GM19240 (cell line): Measurements from ENCODE around the gene CTCFL.

Source experiments
- DNase-seq: peaks from one replicate; pipeline ENCODE4 v3.0.0; 2011; ENCODE audit warnings: low spot score; ENCODE audit not compliant: insufficient read length

Gene CTCFL

DNA sequence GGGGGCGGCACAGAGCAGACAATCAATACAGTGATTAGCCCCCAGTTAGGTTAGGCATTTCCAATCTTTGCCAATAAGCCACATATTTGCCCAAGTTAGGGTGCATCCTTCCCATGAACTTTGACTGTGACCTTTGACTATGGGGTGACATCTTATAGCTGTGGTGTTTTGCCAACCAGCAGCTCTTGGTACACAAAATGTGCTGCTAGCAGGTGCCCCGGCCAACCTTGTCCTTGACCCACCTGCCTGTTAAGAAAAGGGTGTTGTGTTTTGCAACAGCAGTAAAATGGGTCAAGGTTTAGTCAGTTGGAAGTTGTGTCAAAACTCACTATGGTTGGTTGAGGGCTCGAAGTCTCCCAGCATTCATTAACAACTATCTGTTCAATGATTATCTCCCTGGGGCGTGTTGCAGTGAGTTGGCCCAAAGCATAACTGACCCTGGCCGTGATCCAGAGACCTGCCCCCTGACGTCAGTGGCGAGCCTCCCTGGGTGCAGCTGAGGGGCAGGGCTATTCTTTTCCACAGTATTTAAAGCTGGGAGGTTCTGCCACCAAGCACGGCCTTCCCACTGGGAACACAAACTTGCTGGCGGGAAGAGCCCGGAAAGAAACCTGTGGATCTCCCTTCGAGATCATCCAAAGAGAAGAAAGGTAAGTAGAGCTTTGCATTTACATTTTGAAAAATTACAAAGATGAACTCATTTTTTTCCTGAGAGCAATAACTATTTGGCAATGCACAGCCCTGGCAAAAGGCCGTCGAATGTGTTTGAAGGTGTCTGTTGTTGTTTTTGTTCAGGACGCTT lies 35.8 kb upstream of the CTCFL start, which contains the start of gene PCK1:
PCK1 (plus strand) TSS at position 557 of the 802 bp plus-strand sequence. CDS start 302 bp downstream, outside the sequence.
- DNase-seq = no peak

DNA sequence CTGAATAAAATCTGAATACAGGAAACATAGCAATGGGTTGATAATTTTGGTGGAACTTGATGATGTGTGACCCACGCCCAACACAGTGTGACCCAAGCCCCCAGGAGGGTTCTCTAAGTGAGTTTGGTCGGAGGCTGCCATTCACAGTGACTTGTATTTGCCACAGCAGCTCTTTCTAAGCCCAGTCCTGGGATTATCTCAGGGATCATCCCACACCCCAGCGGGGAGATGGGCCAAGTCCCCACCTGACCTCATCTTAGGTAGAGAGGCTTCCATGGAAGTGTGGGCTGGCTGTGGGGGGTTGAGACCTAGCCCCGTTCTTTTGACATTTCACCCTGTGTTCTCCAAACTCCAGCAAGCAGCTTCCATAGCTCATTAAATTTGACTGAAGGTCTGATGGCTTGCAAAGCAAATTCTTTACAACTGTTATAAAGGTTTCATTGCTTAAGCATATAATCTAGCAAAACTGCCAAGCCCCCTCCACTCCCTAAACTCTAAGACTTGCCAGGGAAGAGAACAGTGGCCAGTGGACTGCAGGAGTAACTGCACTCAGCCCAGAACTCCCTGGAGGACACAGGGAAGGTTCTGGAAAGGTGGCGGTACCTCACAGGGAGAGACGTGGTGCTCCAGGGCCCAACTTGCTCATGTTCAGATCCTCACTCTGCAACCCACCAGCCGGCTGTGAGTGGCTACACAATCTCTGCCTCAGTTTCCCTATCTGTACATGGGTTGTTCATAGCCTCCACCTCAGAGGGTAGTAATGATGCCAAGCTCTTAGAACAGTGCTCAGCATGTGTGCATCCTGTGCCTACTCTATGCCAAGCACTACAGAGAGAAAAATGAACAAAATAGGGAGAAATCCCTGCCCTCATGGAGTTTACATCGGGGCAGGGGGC lies 35.0 kb upstream of the CTCFL start:
- DNase-seq = no peak

DNA sequence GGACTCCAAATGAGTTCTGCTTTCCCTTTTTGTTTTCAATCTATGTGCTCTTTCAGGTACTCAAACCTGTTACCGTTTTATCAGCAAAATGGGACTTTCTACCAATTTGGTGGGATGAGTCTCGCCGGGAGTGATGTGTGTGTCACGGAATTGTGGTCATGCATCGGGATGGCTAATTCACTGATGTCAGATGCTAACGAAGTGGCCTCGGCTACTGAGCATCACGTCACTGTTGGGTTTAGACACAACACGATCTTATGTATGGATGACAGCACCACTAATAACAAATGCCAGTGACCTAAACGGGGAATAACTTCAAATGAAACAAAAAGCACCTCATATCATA lies 34.3 kb upstream of the CTCFL start:
- no peak for DNase-seq

DNA sequence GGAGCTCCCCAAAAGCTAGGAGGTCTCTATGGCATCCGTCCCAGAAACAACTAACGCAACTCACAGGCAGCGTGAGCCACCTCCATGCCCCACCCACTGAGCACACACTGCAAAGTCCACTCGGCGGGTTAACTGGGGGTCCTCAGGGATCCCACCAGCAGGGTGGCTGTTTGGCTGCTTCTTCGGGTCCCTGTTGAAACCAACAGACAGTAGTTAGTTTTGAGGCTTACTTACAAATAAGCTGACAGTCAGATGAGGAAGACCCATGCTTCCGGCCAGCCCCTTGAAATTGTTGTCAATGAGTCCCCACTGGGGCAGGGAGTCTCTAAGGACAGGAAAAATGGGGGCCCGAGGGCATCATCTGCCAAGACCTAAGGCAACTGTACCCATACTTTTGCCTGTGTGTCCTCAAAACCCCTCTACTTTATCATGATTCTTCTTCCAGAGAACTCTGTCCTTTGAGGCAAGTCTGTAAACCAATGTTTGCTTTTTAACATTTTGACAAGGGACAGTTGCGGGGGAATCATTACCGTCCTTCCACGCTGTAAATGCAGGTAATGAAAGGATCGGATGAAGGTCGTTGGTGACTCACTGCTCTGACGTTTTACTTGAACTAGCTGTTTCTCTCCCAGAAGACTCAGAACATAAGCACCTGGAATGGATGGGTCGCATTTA lies 33.8 kb upstream of the CTCFL start:
- no peak for DNase-seq

DNA sequence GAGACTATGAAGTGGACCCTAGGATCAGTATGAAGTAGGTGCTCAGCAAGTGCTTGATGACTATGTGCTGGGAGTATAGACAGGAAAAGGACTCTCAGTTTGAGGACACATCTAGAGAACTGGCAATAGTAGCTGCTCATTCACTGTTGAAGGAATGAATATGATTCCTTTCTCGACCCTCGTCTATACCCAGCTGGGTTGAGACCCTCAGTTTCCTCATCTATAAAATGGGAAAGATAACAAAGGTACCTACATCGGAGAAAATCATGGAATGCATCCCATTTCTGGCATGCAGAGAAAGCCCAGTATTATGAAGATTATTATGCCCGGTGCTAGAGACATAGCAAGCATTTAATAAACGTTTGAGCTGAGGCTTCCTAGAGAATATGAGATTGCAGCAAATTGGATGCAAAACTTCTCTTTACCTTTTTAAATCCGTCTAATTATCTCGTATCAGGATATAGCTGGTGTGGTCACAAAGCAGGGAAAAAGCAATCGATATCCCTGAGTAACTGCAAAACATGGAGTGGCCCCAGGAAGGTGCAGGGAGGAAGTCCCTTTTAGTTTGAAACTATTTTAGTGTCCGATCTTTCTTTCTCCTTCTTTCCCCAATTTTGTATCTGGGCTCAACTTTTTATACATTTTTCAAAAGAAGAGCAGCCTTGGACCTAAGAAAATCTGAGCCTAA lies 33.1 kb upstream of the CTCFL start:
- DNase-seq = no peak

DNA sequence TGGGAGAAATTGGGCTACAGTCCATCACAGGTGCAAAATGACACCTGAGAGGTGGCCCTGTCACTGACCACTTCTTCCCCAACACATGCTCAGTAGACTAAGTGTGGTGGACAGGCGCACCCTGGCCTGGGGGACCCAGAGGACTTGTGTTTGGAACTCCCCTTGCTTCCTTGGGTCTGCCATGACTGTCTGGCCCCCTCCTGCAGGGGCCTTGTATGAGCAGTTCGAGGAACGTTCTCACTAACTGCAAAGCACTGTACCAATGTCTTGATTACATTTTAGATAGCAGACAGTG lies 32.0 kb upstream of the CTCFL start:
- DNase-seq = no peak

DNA sequence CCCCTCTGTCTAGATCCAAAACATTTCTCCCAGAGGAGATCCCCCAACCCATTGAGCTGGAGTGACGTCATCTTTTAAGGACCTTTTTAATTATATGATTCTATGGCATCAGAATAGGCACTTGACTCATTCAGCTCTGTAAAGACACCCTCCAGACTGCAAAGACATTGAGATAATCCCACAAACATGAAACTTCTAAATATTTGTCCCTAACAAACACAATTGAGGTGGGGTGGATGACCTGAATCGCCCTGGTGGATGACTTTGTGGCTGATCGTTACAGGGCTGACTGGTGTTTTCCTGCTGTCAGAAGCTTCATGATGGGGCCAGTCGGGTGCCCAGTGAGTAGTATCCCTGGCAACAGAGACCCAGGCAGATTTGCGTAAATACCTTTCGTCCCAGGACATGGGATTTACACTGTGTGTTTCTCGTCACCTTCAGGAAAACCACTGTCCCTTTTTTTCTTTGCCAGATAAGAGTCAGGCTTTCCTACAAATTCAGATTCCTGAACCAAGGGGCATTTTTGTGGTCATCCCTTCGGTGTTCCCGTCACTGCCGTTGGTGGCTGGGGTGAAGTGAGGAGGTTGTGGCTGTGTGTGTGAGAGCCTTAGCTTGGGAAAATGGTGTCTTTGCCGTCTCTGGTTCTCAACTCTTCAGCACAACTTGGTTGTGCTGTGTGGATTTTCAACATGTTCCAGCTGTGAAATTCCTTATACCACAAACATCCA lies 30.7 kb upstream of the CTCFL start:
- no peak for DNase-seq

DNA sequence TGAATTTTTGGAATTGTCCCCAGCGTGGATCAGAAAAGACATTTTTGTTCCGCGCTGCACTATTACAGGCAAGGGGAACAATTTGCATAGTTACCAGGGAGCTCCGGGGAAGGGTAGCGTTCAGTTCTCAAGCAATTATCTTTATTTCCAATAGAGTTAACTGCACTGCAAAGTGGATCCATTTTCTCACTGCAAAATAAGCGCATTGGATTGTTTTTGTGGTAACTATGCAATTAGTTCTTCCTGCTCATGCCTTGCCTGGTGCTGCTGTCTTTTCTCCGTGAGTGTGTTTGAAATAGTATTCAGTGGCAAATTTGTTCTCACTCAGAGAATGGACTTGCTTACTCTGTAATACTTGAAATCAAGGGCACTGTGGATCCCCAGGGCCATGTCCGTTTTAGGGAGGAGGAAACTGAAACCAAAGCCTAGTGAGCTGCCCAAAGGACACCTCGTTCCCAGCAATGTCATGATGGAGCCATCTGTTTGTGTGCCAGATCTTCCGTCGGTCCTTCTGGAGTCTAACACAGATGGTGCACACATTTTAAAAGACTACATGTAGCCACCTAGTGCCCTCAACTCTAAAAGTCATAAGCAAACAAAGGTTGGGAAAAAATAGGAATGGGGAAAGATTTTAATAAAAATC lies 28.6 kb upstream of the CTCFL start:
- no peak for DNase-seq

DNA sequence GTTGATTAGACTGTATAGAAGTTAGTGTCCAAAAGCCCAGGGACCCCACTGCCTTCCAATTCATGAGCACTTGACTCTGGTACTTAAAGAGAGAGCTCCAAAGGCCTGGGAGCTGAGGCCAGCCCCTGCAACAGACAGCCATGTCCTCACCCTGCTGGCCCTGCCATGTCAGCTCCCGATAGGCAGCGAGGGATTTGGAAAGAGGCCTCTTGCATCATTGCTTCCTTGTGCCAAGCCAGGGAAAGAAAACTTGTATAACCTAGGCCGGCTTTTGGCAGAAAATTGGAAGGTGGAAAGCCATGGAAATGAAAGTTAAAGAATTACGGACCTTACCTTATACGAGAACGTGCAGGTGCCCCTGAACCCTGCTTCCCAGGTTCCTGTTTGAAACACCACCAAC lies 27.5 kb upstream of the CTCFL start:
- DNase-seq = no peak

DNA sequence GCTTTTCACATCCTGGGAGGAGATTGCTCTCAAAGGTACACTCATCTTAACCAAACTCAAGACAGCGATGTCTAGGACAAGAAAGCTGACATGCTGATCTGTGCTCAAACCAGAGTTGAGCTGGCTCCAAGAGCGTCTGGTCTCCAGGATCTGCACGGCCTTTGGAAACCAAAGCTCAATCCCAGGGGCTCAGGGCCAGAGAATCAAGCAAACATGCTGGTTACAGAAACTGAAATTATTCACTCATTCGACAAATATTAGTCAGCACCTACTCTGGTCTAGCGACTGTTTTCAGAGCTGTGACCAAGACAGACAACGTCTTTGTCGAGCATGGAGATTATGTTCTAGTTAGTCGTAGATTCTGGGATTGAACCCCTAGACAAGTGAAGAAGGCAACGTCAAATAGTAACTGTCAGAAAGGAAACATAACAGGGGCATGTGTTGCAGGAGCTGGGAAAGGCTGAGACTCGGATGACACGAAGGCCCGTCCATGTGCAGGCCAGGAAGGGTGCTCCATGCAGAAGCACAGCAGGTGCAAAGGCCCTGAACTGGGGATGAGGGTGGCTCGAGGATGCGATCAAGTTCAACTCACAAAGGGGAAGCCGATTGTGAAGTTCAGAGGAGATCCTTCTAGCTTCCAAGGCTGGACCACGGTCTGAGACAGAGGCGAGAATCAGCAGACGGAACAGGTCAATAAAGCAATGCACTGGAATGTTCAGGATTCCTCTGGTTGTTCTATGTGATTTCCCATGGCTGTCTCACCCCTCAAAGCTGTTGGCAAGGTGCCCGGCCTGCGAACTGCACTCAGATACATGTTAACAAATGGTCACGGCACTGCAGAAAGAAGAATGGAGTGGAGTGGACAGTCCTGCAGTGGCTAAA lies 23.5 kb upstream of the CTCFL start:
- DNase-seq = no peak

DNA sequence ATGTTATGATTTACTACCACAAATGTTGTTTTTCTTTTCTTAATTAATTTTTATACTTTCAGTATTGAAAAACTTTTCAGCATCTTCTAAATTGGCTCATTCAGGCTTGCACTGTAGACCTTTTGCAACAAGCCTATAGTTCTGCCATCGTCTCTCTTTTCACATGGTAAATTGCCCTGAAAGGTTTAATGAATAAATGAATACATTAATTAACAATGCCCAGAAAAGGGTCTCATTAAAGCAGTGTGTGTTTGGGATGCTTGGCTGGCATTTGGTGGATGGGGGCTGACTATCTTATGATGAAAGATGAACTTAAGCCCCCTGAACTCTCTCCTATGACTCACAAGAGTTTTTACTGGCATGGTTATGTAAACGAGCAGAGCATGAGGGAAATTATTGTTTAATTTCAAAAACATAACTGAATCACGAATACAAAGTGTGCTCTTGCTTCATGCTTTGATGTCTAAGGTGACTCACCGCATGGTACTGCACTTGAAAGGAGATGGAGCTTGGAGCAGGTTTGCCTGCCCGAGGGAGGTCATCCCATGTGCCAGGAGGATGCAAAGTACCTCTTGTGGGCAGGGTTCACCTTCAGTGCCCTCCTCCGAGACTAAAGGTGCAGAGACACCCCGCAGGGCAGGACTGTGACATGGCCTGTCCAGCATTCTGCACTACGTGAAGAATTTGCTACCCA lies 22.2 kb upstream of the CTCFL start:
- no peak for DNase-seq

DNA sequence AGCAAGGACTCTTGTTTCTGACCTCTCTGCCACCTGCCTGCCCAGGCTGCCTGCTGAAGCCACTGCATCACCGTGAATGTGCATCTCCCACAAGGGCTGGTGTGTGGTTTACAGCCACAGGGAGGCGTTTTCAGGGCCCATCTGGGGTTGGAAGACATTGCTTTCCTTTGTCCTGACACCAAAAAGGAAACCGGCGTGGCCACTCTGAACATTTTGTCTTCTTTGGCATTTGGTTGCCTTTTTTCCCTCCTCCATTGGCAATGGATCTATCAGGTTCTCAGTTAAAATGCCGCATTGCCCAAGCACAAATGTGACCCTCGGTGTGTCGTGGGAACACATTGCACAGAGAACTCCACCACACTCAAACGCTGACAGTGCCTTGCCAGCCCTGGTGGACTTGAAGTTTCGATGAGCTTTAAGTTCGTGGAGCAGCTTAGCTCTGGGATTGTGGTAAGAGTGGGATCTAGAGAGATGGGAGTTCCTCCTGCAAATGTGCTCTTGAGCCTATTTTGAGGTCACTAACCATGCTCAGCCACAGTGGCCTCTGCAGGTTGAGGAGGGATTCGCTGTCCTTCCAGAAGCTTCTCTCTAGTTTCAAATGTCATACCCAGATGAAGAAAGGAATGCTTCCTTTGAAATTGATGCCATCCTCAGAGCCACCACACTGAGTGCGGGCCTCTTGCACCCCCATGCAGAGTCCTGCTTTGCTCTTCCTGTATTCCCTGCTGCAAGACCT lies 21.2 kb upstream of the CTCFL start:
- DNase-seq = no peak

DNA sequence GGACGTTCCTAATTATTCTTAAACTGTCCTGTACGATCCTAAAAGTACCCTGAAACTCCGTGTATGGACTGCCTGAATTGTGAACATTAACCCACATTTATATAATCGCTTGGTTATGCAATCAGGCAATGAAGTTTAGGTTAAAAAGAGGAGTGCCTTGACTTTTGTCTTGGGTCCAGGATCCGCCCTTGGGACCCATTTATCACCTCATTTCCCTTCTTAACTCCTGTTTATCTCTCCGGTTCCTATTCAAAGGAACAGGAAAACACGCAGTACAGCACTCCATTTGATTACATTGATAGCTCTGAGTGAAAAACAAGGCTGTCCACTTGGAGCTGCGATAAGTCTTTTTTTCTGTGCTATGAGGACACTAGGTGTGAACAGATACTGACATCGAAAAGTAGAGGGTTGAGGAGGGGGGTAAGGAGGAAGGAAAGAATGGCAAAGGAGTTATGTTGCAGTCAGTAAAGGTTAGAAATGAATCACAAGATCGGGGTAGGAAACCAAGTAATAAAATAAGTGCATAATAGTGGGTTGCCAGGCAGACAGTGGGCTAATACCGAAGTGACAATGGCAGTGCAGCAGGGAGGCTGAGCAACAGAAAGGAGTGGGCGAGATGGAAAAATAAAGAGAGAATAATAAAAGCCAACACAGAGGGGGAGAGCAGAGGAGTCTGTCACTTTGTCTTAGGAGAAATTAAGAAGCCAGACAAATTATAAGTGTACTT lies 20.1 kb upstream of the CTCFL start:
- no peak for DNase-seq

DNA sequence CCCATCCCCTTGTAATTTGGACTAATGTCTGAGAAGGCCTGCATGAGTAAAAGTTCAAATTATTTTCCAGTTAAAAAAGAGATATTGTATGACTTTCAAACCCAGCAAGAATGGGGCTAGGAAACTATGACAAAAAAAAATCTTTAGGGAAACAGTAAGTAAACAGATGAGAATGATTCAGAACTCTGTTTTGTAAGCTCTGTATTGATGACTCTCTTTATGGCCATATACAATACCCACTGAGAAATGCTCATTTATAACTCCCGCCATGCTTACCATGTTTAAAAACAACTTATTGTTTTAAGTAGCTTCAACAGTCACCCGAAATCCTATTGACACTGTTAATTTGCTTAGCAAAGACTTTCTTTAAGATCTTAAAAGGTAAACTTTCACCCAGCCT lies 18.8 kb upstream of the CTCFL start:
- DNase-seq = no peak

DNA sequence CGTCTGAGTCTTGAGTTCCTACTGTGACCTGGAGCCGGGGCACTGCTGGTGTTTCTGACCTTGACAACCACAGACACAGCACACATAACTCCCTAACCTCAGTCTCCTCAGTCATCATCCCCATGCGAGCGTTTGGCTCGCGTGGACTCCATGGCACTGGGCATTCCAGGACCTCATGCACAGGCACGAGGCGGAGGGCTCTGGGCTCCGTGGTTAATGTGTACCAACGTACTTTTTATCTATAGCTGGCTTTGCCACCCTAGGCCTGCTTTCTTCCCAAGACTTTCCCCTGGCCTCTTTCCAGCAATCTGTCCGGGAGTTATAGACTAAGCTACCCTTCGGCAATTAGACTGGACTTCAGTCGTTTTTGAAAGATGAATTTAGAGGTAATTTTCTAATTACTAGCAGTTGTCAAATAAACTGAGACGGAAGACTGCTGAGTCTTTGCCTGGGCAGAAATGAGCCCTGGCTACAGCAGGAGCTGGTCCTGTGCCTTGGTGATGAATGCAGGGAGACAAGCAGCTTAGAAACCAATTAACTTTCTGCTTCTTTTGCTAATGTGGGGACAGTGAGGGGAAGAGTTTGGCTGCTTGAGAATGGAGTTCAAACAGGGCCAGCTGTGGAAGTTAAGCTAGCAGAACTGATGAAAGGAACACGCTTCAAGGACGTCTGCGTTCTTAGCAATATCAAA lies 16.1 kb upstream of the CTCFL start:
- DNase-seq = no peak

DNA sequence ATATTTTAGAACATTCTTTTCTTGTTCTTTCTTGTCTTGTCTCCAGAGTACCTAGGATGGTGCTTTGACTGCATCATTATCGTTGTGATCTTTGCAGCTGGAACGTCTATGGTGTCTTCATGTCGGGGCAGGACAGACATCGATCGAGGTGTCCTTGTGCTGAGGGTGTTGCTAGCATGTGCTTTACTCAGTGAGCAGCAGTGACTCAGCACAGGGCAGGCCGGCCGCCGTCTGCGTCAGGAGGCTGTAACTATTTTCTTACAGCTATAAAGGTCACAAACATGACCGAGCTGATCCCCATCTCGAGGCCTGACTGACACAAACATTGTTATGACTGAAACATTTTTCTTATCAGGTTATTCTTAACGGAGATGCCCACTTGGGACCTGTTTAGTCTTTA lies 14.9 kb upstream of the CTCFL start:
- no peak for DNase-seq

DNA sequence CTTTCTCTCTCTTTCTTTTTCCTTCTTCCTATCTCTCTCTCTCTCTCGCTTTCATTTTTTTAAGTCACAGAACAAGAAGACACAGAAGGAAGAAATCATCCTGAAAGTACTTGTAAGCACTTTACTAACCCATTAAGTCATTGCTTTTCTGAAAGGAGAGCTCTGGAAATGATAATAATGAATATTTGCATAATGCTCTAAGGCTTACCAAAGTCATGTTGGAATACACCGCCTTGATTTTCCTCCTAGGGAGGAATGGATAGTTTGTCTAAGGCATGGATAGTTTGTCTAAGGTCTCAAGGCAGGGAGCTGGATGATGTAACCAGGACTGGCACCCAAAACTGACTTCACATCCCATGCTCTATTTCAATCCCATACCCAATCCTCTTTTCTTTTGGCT lies 12.9 kb upstream of the CTCFL start:
- DNase-seq = no peak
